Uterus (tissue), 2 donors: Measurements from ENCODE around the gene ANGPTL4.

ENCODE experiments used
- POLR2A ChIP-seq, 2 donors: fragments of 450-650 bp; IDR thresholded peaks; one replicate each; pipeline ENCODE4 v1.6.1; 2016; ENCODE audit warnings: antibody characterized with exemption in 2 of 2, mild to moderate bottlenecking in 1 of 2, moderate library complexity in 1 of 2
- TF ChIP-seq, protein P1 (sequence below), 4 experiments: fragments of 200-600 bp in 2 of 4; fragments of 450-650 bp in 2 of 4; sonication (generic) in 2 of 4; IDR thresholded peaks; one replicate each; pipeline ENCODE4 v1.5.1; 2016 to 2019; ENCODE audit warnings: antibody characterized with exemption in 4 of 4, mild to moderate bottlenecking in 2 of 4, moderate library complexity in 1 of 4

DNA sequence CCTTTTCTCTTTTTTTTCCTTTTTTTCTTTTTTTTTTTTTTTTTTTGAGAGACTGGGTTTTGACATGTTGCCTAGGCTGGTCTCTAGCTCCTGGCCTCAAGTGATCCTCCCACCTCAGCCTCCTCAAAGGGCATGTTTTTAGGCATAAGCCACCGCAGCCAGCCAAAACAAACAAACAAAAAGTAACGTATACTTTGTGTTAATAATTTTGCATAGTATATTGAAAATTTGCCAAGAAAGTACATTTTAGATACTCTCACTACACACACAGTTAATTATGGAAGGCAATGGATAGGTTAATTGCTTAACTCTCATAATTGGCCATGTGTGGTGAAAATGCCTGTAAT lies 24.6 kb downstream of the ANGPTL4 start:
- TF ChIP-seq, protein P1, sequence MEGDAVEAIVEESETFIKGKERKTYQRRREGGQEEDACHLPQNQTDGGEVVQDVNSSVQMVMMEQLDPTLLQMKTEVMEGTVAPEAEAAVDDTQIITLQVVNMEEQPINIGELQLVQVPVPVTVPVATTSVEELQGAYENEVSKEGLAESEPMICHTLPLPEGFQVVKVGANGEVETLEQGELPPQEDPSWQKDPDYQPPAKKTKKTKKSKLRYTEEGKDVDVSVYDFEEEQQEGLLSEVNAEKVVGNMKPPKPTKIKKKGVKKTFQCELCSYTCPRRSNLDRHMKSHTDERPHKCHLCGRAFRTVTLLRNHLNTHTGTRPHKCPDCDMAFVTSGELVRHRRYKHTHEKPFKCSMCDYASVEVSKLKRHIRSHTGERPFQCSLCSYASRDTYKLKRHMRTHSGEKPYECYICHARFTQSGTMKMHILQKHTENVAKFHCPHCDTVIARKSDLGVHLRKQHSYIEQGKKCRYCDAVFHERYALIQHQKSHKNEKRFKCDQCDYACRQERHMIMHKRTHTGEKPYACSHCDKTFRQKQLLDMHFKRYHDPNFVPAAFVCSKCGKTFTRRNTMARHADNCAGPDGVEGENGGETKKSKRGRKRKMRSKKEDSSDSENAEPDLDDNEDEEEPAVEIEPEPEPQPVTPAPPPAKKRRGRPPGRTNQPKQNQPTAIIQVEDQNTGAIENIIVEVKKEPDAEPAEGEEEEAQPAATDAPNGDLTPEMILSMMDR (IDR thresholded peaks at IDR 0.05): no peak
- TF ChIP-seq POLR2A (IDR thresholded peaks at IDR 0.05): no peak
